Hematopoietic multipotent progenitor cell treated with erythropoietin and hydrocortisone succinate and interleukin-3 and kit ligand, for 6 days (in vitro differentiated cells): ENCODE results near the gene ACP5.
A peak's percentile ranks its signal among the peaks of the same experiment; 100 is the strongest.
"Not testable (repeated sequence)": the region's sequence is repeated elsewhere in the genome, so short reads cannot be mapped to it uniquely, and the experiment has no call there.

Source experiments
- DNase-seq: peaks from one replicate; pipeline ENCODE4 v3.0.0-alpha.2; 2015

The ACP5 gene

GRCh38 chr19:11577451-11578257 is at the start of gene ACP5:
ACP5 (minus strand) TSS chr19:11577645; CDS start chr19:11577317, 328 bp downstream.
- no peak for DNase-seq

- DNase-seq: no peak
These were observed 48.8 kb upstream of the ACP5 start for GRCh38 chr19:11626252-11626651.

- DNase-seq: peak; percentile 21
These were observed 46.6 kb upstream of the ACP5 start for GRCh38 chr19:11624069-11624463.

GRCh38 chr19:11622401-11622800 is 45.0 kb upstream of the ACP5 start:
- DNase-seq: not testable (repeated sequence)

- no peak for DNase-seq
These were observed 43.1 kb upstream of the ACP5 start for GRCh38 chr19:11620553-11620952.

GRCh38 chr19:11617180-11618062 is 40.0 kb upstream of the ACP5 start:
- DNase-seq: no peak

- no peak for DNase-seq
These were observed 35.5 kb upstream of the ACP5 start for GRCh38 chr19:11612816-11613511.

- no peak for DNase-seq
These were observed 34.3 kb upstream of the ACP5 start for GRCh38 chr19:11611730-11612129.

GRCh38 chr19:11606484-11606883 is 29.0 kb upstream of the ACP5 start:
- DNase-seq: no peak

- not testable (repeated sequence) for DNase-seq
These were observed 22.3 kb upstream of the ACP5 start for GRCh38 chr19:11599704-11600103.

- DNase-seq: no peak
These were observed 21.3 kb upstream of the ACP5 start for GRCh38 chr19:11598746-11599145.

- DNase-seq: no peak
These were observed 20.6 kb upstream of the ACP5 start for GRCh38 chr19:11598103-11598483.

GRCh38 chr19:11597202-11598102 is 20.0 kb upstream of the ACP5 start, which contains the start of gene ZNF627:
ZNF627 (plus strand) TSS chr19:11597483; CDS start chr19:11597628, 145 bp downstream.
- peak; percentile 100 for DNase-seq

GRCh38 chr19:11596156-11596555 is 18.7 kb upstream of the ACP5 start:
- DNase-seq: no peak

- no peak for DNase-seq
These were observed 16.6 kb upstream of the ACP5 start for GRCh38 chr19:11594084-11594483.

GRCh38 chr19:11587975-11588631 is 10.7 kb upstream of the ACP5 start:
- DNase-seq: peak; percentile 20

- peak; percentile 87 for DNase-seq
These were observed 10.0 kb upstream of the ACP5 start for GRCh38 chr19:11587302-11587974.

- no peak for DNase-seq
These were observed 8.9 kb upstream of the ACP5 start for GRCh38 chr19:11586331-11586730.

- peak; percentile 46 for DNase-seq
These were observed 4.3 kb upstream of the ACP5 start for GRCh38 chr19:11581740-11582139.

GRCh38 chr19:11580116-11580515 is 2.7 kb upstream of the ACP5 start:
- DNase-seq: no peak
